HEK293T (cell line): Measurements from ENCODE around the gene FOXO1.

Experiments
- ARNT ChIP-seq: fragments of 450-650 bp; IDR thresholded peaks from 2 replicates; pipeline ENCODE4 v1.6.1; 2017; ENCODE audit warnings: mild to moderate bottlenecking
- FOXM1 ChIP-seq: fragments of 450-650 bp; IDR thresholded peaks from 2 replicates; pipeline ENCODE4 v1.6.1; 2017; ENCODE audit warnings: mild to moderate bottlenecking, borderline replicate concordance
- L3MBTL2 ChIP-seq: fragments of 450-650 bp; conservative IDR thresholded peaks from 2 replicates; pipeline ENCODE4 v1.6.1; 2016; ENCODE audit warnings: mild to moderate bottlenecking

DNA sequence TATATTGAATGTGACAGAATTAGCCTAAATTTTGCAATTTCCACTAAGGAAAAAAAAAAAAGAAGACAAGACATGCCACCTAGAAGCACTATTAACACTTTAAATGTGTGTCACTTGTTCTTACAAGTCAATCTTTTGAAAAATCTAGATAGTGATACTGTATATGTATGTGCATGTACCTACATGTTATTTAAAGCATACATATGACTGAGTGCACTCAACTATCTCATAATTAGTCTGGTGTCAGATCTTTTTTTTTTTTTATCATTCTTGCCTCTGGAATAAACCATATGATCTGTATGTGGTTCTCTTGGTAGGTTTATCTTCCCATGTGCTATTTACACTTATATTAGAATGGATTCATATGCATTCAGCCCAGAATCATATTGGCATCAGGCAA, 62.3 kb downstream of the FOXO1 start:
- TF ChIP-seq FOXM1 (no peak), L3MBTL2 (no peak), ARNT (no peak)
